Measurements from ENCODE around the gene WNT9A.
"Not testable (repeated sequence)": the region's sequence is repeated elsewhere in the genome, so short reads cannot be mapped to it uniquely, and the experiment has no call there.

WNT9A gene, protein sequence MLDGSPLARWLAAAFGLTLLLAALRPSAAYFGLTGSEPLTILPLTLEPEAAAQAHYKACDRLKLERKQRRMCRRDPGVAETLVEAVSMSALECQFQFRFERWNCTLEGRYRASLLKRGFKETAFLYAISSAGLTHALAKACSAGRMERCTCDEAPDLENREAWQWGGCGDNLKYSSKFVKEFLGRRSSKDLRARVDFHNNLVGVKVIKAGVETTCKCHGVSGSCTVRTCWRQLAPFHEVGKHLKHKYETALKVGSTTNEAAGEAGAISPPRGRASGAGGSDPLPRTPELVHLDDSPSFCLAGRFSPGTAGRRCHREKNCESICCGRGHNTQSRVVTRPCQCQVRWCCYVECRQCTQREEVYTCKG

DNA sequence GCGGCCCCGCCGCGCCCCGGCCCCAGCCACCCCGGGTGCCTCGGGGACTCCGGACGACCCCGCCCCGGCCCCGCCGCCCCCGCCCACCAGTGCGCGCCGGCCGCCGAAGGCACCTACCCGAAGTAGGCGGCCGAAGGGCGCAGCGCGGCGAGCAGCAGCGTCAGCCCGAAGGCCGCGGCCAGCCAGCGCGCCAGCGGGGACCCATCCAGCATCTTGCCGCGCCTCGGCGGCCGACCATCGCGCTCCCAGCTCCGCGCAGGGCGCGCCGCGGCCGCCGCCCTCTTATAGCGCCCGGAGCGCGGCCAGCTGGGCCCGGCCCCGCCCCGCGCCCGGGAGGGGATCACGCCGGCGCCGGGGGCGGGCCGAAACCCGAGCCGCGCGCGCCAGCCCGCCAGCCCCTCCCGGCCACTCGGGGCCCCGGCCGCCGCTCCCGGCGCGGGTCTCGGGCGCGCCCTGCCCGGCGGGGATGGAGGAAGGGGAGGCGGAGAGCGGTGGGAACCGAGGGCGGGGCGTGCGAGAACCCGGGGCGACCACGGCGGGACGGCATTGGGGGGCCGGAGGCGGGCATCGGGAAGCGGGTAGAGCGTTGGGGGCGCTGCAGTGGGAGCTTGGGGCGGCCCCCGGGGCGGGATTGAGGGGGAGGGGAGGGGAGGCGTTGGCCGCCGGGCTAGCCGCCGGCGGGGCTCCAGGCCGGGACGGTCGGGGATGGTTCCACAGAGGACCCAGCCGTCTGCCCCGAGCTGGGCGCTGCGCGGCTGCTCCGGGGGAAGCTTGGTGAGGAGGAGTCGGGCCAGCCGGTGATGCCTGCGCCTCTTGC lies at the start of gene WNT9A:
TSS of gene WNT9A (minus strand) at position 257 of the 817 bp plus-strand sequence. CDS start at position 212, 45 bp downstream.
- DNase-seq: no peak

DNA sequence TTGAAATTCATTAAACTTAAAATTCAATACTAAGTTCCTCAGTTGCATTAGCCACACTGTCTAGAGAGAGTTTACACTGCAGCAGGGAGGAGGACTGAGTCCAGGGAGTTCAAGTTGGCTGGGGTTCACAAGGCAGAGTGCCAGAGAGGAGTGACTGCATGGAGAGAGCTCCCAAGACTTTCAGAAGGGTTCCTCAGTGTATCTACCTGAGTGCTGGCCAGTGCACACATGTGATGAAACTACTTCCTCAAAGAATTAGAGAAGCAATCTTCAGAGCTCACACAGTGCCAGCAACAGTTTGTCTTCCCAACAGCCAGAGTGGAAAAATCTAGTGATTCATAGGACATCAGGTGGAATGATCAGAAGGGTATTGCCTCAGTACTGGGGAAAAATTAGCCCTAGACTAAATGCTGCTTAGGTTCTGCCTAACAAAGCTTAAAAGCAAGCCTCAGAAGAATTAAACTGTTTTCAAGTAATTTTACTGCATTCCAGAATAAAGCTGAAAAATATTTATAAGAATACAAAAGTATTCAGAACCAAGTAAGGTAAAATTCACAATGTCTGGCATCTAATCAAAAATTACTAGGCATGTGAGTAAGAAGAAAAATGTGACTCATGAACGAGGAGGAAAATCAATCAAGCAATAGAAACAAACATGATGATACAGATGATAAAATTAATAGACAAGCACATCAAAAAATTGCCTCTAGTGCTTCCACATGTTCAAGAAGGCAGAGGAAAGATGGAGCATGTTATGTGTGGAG lies 48.6 kb upstream of the WNT9A start:
- DNase-seq: no peak

DNA sequence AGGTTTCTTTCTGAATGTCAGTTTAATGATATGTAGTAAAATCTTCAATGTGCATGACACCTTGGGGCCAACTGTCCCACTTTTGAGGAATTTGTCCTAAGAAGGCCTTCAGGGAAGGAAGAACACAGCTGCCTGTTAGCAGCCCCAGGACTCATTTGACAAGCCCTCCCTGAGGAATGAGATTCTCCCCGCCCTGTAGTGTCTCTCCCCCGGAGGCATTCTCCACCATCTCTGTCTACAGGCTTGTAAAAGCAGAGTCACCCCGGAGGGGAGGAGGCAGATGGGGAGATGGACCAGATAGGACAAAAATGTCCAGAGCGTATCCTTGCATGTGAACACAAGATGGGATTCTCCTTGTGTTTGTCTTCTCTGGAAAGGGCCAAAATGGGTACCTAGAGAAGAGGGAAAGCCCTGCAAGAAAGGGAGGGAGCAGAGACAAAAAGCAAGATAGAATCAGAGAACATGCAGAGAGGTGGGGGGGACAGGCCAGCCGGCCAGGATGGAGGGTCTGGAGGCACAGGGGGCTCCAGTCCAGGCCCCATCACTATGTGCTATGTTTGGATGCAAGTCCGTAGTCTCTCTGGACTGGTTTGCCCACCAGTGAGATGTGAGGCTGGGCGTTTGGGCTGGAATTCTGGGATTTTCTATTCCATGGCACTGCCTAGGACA lies 47.0 kb upstream of the WNT9A start:
- DNase-seq: no peak

DNA sequence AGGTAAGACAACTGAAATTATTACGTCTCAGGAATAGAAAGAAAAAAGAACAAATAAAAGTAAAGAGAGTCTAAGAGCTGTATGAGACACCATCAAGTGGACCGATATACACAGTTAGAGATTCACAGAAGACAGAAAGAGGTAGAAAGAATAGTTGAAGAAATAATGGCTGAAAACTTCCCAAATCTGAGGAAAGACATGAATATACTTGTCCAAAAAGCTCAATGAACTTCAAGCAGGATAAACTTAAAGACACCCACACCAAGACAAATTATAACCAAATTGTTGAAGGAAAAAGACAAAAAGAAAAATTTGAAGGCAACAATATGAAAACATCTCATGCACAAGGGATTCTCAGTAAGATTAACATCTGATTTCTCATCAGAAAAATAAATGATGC lies 39.4 kb upstream of the WNT9A start:
- no peak for DNase-seq

DNA sequence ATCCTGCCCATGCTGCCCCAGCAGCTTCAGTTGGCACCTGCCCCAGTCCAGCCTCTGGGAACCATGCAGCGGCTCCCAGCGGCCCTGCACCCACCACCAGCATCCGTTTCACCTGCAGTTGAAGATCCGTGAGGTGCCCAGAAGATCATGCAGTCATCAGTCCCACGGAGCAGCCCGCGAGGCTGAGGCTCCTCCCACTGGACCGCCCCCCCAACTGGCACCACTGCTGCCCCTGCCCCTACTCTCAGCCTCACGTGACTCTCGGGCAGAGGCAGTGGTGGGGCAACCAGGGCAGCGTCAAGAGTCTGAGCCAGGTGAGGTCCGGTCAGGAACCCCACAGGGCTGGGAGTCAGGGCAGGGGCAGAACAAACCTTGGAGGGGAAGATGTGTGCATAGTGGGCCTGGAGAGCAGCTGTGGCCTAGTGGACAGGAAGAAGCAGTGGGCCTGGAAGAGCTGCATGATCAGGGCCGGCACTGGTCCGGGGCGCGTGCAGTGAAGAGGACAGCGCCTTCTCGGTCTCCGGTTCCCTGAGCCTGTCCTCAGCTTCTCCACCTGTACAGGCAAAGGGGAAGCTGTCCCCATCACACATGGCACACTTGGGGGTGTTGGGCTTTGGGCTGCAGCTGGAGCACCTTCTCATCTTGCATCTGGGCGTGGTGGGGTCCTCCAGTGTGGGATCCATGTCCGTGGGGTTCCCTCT lies 28.0 kb upstream of the WNT9A start:
- not testable (repeated sequence) for DNase-seq

DNA sequence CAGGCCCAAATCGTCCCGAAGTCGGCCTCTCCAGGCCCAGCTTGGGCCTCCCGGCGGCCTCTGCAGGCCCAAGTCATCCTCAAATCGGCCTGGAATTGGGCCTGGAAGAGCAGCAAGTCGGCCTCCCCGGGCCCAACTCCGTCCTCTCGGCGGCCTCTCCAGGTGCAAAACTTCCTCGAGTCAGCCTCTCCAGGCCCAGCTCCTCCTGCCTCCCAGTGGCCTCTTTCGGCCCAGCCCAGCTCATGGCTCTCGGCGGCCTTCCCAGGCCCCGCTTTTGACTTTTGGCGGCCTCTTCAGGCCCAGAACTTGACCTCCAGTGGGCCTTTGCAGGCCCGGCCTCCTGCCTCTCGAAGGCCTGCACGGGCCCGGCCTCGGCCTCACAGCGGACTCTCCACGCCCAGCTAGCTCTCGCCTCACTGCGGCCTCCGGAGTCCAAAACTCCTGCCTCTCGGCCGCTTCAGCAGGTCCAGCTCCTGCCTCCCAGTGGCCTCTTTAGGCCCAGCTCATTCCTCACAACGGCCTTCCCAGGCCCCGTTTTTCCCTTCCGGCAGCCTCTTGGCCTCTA lies 26.1 kb upstream of the WNT9A start:
- DNase-seq: not testable (repeated sequence)

DNA sequence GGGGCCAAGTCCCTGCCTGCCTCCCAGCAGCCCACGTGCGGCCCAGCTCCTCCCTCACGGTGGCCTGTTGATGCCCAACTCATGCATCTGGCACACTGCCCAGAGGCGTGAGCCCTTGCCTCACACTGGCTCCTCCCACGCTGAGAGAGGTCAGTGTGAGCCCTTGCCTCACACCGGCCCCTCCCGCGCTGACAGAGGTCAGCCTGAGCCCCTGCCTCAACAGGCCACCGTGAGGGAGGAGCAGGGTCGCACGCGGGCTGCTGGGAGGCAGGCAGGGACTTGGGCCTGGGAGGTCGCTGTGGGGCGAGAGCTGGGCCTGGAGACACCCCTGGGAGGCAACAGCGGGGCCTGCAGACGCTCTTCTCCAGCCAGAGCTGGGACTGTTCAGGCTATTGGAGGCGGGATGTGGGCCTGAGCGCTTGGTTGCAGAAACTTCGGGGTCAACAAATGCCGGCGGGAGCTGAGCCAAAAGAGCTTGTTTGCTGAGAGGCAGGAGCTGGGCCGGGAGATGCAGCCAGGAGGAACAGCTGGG lies 25.2 kb upstream of the WNT9A start:
- DNase-seq: not testable (repeated sequence)

DNA sequence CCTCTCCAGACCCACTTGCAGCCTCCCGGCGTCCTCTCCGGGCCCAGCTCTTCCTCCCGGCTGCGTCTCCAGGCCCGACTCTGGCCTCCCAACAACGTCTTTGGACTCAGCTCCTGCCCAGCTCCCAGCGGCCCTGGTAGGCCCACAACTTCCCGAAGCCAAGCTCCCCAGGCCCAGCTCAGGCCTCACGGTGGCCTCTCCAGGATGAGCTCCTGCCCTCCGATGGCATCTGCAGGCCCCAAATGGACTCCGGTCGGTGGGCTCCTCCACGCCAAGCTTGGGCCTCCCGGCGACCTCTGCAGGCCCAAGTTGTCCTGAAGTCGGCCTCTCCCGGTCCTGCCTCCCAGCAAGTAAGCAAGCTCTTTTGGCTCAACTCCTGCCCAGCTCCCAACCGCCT lies 24.5 kb upstream of the WNT9A start:
- not testable (repeated sequence) for DNase-seq

DNA sequence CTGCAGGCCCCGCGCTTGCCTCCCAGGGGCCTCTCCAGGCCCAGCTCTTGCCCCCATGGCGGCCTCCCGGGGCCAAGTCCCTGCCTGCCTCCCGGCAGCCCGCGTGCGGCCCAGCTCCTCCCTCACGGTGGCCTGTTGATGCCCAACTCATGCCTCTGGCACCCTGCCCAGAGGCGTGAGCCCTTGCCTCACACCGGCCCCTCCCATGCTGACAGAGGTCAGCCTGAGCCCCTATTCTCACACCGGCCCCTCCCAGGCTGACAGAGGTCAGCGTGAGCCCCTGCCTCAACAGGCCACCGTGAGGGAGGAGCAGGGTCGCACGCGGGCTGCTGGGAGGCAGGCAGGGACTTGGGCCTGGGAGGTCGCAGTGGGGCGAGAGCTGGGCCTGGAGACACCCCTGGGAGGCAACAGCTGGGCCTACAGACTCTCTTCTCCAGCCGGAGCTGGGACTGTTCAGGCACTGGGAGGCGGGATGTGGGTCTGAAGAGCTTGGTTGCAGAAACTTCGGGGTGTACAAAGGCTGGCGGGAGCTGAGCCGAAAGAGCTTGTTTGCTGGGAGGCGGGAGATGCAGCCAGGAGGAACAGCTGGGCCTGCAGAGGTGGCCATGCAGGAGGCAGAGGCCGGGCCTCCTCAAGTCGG lies 24.0 kb upstream of the WNT9A start:
- not testable (repeated sequence) for DNase-seq

DNA sequence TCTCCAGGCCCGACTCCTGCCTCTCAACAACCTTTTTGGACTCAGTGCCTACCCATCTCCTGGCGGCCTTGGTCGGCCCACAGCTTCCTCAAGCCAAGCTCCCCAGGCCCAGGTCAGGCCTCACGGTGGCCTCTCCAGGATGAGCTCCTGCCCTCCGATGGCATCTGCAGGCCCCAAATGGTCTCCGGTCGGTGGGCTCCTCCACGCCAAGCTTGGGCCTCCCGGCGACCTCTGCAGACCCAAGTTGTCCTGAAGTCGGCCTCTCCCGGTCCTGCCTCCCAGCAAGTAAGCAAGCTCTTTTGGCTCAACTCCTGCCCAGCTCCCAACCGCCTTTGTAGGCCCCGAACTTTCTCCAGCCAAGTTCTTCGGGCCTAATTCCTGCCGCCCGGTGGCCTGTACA lies 23.5 kb upstream of the WNT9A start:
- not testable (repeated sequence) for DNase-seq

DNA sequence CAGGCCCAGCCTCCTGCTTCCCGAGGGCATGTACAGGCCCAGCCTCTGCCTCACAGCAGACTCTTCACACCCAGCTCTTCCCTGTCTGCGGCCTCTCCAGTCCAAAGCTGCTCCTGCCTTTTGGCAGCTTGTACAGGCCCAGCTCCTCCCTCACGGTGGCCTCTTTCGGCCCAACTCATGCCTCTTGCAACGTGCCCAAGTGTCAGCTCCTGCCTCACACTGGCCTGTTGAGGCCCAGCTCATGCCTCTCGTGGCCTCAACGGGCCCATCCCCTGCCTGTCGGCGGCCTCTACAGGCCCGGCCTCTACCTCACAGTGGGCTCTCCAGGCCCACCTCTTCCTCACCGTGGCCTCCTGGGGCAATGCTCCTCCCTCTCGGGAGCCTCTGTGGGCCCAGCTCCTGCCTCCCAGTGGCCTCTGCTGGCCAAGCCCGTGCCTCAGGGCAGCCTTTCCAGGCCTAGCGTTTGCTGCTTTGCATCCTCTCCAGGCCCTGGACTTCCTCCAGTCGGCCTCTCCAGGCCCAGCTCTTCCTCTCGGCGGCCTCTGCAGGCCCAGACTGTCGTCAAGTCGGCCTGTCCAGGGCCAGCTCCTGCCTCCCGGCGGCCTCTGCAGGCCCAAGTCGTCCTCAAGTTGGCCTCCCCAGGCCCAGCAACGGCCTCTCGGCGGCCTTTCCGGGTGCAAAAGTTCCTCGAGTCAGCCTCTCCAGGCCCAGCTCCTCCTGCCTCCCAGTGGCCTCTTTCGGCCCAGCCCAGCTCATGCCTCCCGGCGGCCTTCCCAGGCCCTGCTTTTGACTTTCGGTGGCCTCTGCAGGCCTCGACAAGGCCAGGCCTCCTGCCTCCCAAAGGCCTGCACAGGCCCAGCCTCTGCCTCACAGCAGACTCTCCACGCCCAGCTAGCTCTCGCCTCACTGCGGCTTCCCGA lies 22.6 kb upstream of the WNT9A start:
- not testable (repeated sequence) for DNase-seq

DNA sequence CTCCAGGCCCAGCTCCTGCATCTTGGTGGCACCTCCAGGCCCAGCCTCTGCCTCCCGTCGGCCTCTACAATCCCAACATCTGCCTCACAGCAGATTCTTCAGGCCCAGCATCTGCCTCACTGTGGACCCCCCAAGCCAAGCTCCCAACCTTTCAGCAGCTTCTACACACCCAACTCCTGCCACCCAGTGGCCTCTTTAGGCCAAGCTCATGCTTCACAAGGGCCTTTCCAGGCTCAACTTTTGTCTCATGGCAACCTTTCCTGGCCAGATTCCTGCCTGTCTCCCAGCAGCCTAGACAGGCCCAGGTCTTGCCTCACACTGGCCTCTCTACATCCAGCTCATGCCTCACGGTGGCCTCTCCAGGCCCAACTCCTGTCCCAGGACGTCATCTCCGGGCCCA lies 20.1 kb upstream of the WNT9A start:
- not testable (repeated sequence) for DNase-seq

DNA sequence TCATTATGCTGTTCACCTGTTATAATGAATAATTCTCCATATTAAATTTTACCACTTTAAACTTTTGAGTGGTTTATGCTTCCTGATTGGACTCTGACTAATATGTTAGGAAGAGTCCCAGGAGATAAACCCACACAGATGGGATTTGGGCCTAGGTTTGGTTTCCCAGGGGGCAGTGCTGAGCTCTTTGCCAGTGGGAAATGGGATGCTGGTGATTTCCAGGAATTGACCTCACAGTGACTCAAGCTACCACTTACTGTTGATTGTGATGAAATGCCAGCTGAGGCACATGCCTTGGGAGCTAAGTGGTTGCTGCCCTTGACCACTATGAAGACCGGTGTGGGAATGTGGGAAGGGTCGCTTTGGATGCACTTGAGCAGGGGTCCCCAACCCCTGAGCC lies 19.0 kb upstream of the WNT9A start:
- DNase-seq: not testable (repeated sequence)

DNA sequence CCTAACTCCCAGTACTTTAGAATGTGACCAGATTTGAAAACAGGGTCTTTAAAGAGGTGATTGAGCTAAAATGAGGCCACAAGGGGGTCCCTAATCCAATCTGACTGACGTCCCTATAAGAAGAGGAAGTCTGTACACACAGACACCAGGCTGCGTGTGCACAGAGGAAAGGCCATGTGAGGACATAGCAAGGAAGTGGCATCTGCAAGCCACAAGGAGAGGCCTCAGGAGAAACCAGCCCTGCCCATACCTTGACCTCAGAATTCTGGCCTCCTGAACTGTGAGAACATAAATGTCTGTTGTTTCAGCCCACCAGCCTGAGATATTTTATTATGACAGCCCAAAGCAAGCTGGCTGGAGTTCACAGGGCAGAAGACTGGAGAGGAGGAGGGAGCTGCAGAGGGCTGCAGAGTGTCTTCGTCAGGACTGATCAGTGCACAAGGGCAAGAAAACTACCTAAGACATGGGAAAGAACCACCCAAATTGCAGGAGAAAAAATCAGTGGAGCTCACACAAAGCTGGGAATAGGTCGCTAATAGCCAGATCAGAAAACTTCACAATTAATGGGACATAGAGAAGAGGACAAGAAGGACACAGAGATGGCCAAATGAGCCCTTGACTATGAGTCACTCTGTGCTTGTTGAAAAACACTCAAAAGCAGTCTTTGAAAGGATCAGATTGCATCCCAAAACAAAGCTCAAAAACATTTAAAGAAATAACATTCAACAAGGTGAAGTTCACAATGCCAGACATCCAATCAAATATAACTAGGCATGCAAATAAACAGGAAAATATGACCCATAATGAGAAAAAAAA lies 14.1 kb upstream of the WNT9A start:
- DNase-seq: no peak

DNA sequence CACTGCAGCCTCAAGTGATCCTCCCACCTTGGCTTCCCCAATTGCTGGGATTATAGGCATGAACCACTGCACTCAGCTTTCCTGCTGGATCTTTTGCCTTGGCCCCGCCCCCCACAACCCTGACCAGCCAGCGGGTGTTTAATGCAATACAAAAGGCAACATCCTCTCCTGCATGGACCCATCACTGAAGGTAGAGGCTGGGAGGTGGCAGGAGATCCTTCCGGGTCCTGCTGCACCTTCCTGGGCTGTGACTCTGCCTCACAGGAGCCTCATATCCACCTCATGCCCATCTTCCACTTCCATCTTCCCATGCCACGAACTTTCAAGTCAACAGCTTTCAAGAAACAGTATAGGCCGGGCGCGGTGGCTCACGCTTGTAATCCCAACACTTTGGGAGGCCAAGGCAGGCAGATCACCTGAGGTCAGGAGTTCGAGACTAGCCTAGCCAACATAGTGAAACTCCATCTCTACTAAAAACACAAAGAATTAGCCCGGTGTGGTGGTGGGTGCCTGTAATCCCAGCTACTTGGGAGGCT lies 11.7 kb upstream of the WNT9A start:
- DNase-seq: no peak

DNA sequence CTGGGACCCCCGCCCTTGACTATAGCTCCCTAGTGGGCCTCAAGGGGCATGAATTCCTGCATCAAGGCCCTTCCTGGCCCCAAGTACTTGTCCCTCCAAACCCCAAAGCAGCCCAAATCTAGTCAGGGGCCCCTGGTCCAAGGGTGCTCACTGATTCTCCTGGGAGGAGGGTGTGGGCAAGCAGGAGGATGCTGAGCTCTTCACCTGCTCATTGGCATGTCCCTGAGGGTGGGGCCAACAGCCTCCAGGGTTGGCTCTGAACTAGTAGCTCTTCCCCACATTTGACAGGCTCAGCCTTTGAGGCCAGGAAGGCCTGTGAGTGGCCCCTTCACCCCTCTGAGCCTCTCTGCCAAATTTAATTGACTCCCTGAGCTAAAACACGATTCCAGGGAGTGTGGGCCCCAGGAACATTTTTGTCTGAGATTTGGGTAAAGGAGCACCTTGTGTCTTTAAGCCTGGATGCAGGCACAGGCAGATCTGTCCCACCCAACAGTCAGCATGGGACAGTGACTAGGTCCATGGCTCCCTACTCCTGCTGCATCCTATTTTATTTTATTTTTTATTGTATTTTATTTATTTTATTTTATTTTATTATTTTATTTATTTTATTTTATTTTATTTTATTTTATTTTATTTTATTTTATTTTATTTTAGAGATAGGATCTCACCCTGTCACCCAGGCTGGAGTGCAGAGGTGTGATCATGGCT lies 11.0 kb upstream of the WNT9A start:
- no peak for DNase-seq

DNA sequence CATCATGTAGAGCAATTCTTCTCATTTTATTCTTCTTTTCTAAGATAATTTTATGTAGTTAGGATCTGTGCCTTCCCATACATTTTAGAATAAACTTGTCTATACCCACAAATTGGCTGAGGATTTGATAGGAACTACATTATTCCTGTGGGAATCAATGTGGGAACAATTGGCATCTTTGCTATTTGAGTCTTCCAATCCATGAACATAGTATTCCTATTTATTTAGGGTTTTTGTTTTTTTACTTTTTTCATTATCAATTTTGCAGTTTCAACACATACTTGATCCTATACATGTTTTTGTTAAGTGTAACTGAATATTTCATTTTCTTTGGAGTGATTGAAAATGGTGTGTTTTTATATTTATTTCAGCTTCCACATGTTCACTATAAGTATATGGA lies 8.1 kb upstream of the WNT9A start:
- no peak for DNase-seq
